ENCODE results near the gene LTV1. TPM values are rescaled to one million over a fixed set of nuclear protein-coding genes. Genes with fewer than 3 reads are reported as not detected.

LTV1 gene
- total RNA-seq, 6 donors from 2014 or later: 18.7 to 29.3 (median 21.5) TPM

DNA sequence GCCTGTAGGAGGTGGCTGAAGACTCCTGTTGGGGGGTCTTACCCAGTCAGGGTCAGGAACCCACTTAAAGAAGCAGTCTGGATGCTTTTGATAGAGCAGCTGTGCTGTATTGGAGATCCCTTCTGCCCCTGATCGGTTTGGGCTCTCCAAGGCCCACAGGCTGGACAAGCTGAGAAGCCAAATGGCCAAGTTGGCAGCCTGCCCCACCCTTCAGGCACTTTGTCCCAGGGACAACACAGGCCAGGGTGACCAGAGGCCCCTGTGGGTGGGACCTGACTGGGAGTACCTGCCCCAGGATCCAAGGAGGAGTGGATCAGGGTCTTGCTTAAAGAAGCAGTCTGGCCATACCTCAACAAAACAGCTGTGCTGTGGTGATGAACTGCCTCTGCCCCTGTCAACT is 69.5 kb downstream of the LTV1 start:
- Histone ChIP-seq H3K9me3 (peaks cover 0 to 9% (median 0%) of the 10 kb centered on the region in 4 donors), H3K4me1 (no peaks in the 10 kb centered on the region), H3K27me3 (no peaks in the 10 kb centered on the region), H3K36me3 (no peaks in the 10 kb centered on the region), H3K4me3 (no peak overlapping the region), H3K27ac (no peak overlapping the region)
- no peak for DNase-seq
- TF ChIP-seq, protein P1, sequence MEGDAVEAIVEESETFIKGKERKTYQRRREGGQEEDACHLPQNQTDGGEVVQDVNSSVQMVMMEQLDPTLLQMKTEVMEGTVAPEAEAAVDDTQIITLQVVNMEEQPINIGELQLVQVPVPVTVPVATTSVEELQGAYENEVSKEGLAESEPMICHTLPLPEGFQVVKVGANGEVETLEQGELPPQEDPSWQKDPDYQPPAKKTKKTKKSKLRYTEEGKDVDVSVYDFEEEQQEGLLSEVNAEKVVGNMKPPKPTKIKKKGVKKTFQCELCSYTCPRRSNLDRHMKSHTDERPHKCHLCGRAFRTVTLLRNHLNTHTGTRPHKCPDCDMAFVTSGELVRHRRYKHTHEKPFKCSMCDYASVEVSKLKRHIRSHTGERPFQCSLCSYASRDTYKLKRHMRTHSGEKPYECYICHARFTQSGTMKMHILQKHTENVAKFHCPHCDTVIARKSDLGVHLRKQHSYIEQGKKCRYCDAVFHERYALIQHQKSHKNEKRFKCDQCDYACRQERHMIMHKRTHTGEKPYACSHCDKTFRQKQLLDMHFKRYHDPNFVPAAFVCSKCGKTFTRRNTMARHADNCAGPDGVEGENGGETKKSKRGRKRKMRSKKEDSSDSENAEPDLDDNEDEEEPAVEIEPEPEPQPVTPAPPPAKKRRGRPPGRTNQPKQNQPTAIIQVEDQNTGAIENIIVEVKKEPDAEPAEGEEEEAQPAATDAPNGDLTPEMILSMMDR (IDR thresholded peaks at IDR 0.05): no peak
- TF ChIP-seq POLR2A (IDR thresholded peaks at IDR 0.05): no peak
- TF ChIP-seq EP300 (IDR thresholded peaks at IDR 0.05): no peak
- no peak for TF ChIP-seq POLR2AphosphoS5 (IDR thresholded peaks at IDR 0.05)
- WGBS, 2 donors: 89% methylated on average over 1 of the region's 1 CpG; no CpG with 5 or more reads in 1 of the 2 donors
- no peak for ATAC-seq (ENCODE audit: low FRiP score in 2 of 2)

Small RNA genes within 50 kb of the gene (small RNA-seq; reads per million reads assigned to genes)
- 0 reads per million in 4 donors for gene ZC2HC1B

Other genes with a start within 250 kb of the LTV1 start
- 100 to 1,000 TPM in 4 of 6 donors, 10 to 100 TPM in 2; 68.1 to 133 (median 109) TPM for gene PHACTR2, start 165.4 kb upstream of the LTV1 start, total RNA-seq
- gene ZC2HC1B, start 21.1 kb downstream of the LTV1 start, total RNA-seq: not detected
- 10 to 100 TPM; 22.5 to 47.5 (median 35.4) TPM for gene PLAGL1, start 164.9 kb downstream of the LTV1 start, total RNA-seq

All from upper lobe of left lung (tissue), 6 donors.